Hair follicular keratinocyte (primary cell): ENCODE results near the gene BLID. TPM values are rescaled to one million over a fixed set of nuclear protein-coding genes. Genes with fewer than 3 reads are reported as not detected.

Source experiments
- total RNA-seq: library from RNA; depleted of rRNA; stranded (reverse); fragments of >200 nt; gene quantifications from 2 replicates; pipeline ENCODE4 v1.2.3, GENCODE V29; 2015

The BLID gene, protein sequence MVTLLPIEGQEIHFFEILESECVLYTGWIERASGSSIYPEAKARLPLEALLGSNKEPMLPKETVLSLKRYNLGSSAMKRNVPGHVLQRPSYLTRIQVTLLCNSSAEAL
- 0.31 and 0.34 TPM in 2 replicates for total RNA-seq

GRCh38 chr11:122115524-122116379, at the start of gene BLID:
TSS of gene BLID (minus strand) at chr11:122116215. CDS start at chr11:122115922, 293 bp downstream.

